Activated T-cell treated with anti-CD3 and anti-CD28 coated beads for 1 hour (primary cell): ENCODE data around the gene RFPL2.
"Not testable (repeated sequence)": the region's sequence is repeated elsewhere in the genome, so short reads cannot be mapped to it uniquely, and the experiment has no call there.

Experiments
- DNase-seq: peaks from one replicate; pipeline ENCODE4 v3.0.0-alpha.2; 2020; ENCODE audit warnings: low read depth

Gene RFPL2

GRCh38 chr22:32164075-32164860, 40.6 kb downstream of the RFPL2 start:
- no peak for DNase-seq

DNA sequence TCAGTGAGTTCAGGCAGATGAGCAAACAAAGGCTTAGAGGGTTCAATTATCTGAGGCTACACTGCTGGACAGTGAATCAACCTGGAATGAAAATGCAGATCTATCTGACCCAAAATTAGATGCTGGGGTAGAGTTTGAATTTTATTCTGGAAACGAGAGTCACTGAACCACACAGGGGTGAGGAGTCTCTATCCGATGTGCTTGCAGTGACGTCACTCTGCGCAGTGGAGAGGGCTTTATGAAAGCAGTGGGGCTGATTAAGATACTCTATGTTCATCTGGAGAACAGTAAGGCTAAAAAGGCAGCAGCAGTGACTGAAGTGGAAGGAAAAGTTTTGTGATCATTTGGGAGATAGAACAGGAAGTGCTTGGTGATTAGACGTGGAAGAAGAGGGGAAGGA, 44.5 kb downstream of the RFPL2 start:
- DNase-seq, result not testable (repeated sequence)

GRCh38 chr22:32158712-32159533, 46.0 kb downstream of the RFPL2 start, which contains the start of gene C22orf42:
Gene C22orf42 (minus strand): TSS chr22:32159303. CDS start chr22:32159215, 88 bp downstream.
- no peak for DNase-seq

DNA sequence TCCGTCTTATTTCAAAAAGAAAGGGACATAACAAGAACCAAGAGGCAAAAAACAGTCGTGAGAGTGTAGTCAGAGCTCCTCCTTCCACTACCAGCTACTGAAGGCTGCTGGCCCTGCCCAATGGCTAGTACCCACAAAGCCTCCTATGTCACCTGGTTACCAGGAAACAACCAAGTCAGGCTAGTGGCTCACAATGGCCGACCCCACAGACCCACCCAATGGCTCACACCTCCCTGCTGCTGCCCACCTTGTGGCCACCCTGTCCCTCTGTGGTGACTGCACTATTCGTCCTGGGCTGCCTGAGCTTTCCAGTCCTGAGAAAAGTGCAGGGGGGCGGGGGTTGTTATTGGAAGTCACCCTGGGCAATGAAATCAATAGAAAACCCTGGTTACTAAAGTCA, 47.2 kb downstream of the RFPL2 start:
- DNase-seq, result not testable (repeated sequence)

GRCh38 chr22:32154727-32155126, 50.1 kb downstream of the RFPL2 start:
- DNase-seq, result not testable (repeated sequence)

- DNase-seq, result not testable (repeated sequence)
These were observed 53.2 kb downstream of the RFPL2 start for GRCh38 chr22:32151641-32152040.

- DNase-seq, result not testable (repeated sequence)
These were observed 54.2 kb downstream of the RFPL2 start for GRCh38 chr22:32150647-32151046.

DNA sequence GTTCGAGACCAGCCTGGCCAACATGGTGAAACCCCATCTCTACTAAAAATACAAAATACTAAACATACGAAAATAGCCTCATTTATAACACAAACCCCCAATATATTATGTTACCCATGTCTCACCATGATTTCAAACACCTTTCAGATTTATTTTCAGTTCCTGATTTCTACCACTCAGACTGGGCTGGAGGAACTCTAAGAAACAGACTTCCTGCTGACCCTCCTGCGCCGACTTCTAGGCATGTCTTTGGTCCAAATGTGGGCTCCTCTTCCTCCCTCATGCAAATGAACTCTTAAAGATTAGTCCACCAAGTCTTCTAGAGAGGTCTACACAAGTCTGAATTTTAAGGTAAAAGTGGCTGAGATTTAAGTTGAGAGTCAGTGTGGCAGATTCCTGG, 56.5 kb downstream of the RFPL2 start:
- not testable (repeated sequence) for DNase-seq

DNA sequence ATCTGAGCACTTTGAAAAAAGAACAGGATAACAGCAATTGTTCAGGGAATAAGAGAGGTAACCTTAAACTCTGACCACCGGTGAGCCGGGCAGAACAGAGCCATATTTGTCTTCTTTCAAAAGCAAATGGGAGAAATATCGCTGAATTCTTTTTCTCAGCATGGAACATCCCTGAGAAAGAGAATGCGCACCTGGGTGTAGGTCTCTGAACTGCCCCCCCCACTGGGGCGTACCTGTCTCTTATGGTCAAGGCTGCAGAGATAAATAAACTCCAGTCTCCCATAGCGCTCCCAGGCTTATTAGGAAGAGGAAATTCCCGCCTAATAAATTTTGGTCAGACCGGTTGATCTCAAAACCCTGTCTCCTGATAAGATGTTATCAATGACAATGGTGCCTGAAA, 57.7 kb downstream of the RFPL2 start:
- DNase-seq, result not testable (repeated sequence)

DNA sequence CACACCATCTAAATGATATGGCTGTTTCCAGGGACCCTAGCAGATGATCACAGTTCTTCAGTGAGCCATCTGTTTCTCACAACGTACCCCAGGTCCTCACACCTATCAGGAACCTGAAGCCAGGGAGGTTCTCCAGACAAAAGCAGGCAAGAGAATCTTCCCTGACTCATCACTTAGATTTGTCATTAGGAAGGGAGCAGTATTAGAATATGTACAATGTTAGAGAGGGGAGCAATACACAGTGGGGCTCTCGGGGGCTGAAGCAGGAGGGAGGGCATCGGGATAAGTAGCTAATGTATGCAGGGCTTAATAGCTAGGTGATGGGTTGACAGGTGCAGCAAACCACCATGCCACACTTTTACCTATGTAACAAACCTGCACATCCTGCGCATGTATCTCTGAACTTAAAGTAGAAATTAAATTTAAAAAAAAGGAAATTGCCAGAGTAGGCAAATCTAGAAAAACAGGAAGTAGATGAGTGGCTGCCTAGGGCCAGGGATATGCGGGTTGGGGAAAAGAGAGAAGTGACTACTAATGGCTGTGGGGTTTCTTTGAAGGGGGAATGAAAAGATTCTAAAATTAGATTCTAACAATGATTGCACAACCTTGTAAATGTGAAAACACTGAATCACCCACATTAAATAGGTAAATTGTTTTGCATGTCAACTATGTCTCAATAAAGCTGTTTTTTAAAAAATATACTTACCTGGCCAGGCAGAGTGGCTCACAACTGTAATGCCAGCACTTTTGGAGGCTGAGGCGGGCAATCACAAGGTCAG, 60.2 kb downstream of the RFPL2 start:
- no peak for DNase-seq

DNA sequence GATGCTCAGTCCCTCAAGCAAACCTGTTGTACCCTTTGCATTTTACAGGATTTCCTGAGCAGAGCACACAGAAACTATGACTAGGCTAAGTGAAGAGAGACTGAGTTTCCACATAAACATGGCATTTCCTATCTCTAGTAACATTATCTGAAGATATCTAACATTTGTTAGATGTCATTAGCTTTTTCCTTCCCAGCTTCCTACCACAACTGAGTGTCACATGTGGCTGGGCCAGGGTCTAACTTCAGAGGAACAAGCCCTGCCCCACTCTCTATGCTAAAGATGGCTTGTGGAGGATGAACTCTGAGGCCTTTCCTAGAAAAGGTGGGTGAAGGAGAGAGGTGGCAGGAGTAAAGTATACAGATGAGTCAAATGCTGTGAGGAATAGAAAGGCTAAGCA, 62.3 kb downstream of the RFPL2 start:
- no peak for DNase-seq

DNA sequence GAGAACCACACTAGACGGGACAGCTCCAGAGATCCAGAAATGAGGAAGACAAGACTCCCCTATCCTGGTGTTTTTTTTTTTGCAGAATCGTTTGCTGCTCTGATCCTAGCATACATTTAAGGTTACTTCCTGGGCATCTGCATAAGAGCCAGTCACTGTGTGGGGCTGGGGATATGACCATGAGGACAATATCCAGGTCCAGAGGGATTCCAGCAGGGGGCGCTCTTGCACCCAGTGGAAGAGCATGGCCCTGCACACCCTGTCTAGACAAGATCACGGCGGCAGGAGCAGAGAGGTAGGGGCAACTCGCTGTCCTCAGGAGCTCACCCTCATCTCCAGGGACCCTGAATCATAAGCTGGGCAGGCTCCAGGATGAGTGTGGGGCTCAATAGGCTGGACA, 64.2 kb downstream of the RFPL2 start:
- DNase-seq, result not testable (repeated sequence)
